Neural progenitor cell (in vitro differentiated cells): ENCODE results near the gene GOLGA1. TPM values are rescaled to one million over a fixed set of nuclear protein-coding genes. Genes with fewer than 3 reads are reported as not detected.

Experiments
- DNase-seq: peaks from one replicate; pipeline ENCODE4 v3.0.0-alpha.2; 2016; ENCODE audit warnings: low spot score
- H2AFZ ChIP-seq: fragments of 200-600 bp; sonication (generic); replicated peaks from 2 replicates; pipeline ENCODE4 v1.6.1; 2016; ENCODE audit warnings: antibody characterized with exemption
- H3F3A ChIP-seq: fragments of 200-600 bp; sonication (generic); 2 replicates; pipeline ENCODE4 v1.6.1; 2016; ENCODE audit warnings: antibody characterized with exemption, low read depth
- H3K27ac ChIP-seq: fragments of 200-600 bp; sonication (generic); 2 replicates; pipeline ENCODE4 v1.5.1; 2016; ENCODE audit warnings: mild to moderate bottlenecking
- H3K27me3 ChIP-seq: fragments of 200-600 bp; sonication (generic); 2 replicates; pipeline ENCODE4 v1.6.1; 2016; ENCODE audit warnings: mild to moderate bottlenecking, moderate library complexity
- H3K36me3 ChIP-seq: fragments of 200-600 bp; sonication (generic); 2 replicates; pipeline ENCODE4 v1.5.1; 2016
- H3K4me1 ChIP-seq: fragments of 200-600 bp; sonication (generic); 2 replicates; pipeline ENCODE4 v1.6.1; 2016; ENCODE audit warnings: mixed run types
- H3K4me2 ChIP-seq: fragments of 200-600 bp; sonication (generic); 2 replicates; pipeline ENCODE4 v1.6.1; 2016
- H3K4me3 ChIP-seq: fragments of 200-600 bp; sonication (generic); 2 replicates; pipeline ENCODE4 v1.5.1; 2016
- H3K79me2 ChIP-seq: fragments of 200-600 bp; sonication (generic); 2 replicates; pipeline ENCODE4 v1.6.1; 2016; ENCODE audit warnings: low read depth
- H3K9ac ChIP-seq: fragments of 200-600 bp; sonication (generic); 2 replicates; pipeline ENCODE4 v1.6.1; 2016
- H3K9me3 ChIP-seq: fragments of 200-600 bp; sonication (generic); 2 replicates; pipeline ENCODE4 v1.5.1; 2016; ENCODE audit warnings: low read depth
- H4K20me1 ChIP-seq: fragments of 200-600 bp; sonication (generic); 2 replicates; pipeline ENCODE4 v1.6.1; 2016; ENCODE audit warnings: low read depth
- H3K27ac Mint-ChIP-seq: 3 replicates; pipeline ENCODE4 v1.8.0; 2021; ENCODE audit warnings: mixed read lengths
- H3K27me3 Mint-ChIP-seq: 2 replicates; pipeline ENCODE4 v1.8.0; 2022; ENCODE audit warnings: low read depth, mild to moderate bottlenecking, inconsistent platforms, moderate library complexity, mixed read lengths; ENCODE audit not compliant: insufficient read depth
- H3K36me3 Mint-ChIP-seq: 3 replicates; pipeline ENCODE4 v1.8.0; 2021; ENCODE audit warnings: mixed read lengths
- H3K4me1 Mint-ChIP-seq: 3 replicates; pipeline ENCODE4 v1.8.0; 2021; ENCODE audit warnings: mixed read lengths
- H3K4me3 Mint-ChIP-seq: 3 replicates; pipeline ENCODE4 v1.8.0; 2021; ENCODE audit warnings: mild to moderate bottlenecking, moderate library complexity, mixed read lengths
- H3K9me3 Mint-ChIP-seq: 3 replicates; pipeline ENCODE4 v1.8.0; 2020; ENCODE audit warnings: mixed read lengths
- EZH2 ChIP-seq: fragments of 200-600 bp; sonication (generic); IDR thresholded peaks from 2 replicates; pipeline ENCODE4 v1.6.1; 2017; ENCODE audit warnings: antibody characterized with exemption, mild to moderate bottlenecking, moderate library complexity
- EZH2phosphoT487 ChIP-seq: fragments of 200-600 bp; sonication (generic); IDR thresholded peaks from 2 replicates; pipeline ENCODE4 v1.6.1; 2017; ENCODE audit warnings: antibody characterized with exemption
- total RNA-seq: library from RNA; depleted of rRNA; stranded (reverse); fragments of >200 nt; gene quantifications from 2 replicates; pipeline ENCODE4 v1.2.3, GENCODE V29; 2015; ENCODE audit warnings: low replicate concordance
- TF ChIP-seq, protein P1 (sequence below): fragments of 200-600 bp; sonication (generic); IDR thresholded peaks from 2 replicates; pipeline ENCODE4 v1.5.1; 2017; ENCODE audit warnings: antibody characterized with exemption, mild to moderate bottlenecking

The GOLGA1 gene
- total RNA-seq, 1 donor from 2014 or later: 17.8 TPM

DNA sequence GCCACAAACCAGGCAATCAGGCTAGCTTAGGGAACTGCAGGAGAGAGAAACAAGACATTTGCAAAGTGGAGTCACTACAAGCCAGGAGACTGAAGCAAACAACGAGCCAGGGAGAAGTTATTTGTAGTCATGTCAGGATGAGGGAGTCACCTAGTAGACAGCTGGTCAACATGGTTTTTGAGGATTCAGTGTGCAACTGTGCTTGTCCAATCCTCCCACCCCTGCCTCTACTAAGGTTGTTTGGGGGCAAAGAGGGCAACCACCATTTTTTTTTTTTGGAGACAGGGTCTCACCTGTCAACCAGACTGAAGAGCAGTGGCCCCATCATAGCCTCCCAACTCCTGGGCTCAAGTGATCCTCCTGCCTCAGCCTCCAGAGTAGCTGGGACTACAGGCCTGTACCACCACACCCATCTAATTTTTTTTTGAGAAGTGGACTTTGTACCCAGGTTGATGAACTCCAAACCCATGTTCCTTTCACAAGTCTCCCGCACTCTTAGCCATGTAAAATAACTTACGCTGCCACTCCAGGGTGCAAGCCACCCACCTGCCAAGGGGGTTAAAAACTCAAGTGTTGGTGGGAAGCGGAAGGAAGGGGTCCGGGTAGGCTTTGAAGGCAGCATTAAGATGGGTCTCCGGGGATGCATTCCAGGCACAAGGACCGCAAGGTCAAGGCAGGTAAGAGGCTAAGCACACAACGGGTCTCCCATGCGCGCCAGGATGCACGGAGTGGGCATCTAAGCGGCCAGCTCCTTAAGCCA, 80.1 kb downstream of the GOLGA1 start:
- Mint-ChIP-seq H3K4me1 (peaks cover 22% of the 10 kb centered on the region), H3K36me3 (peaks cover 8% of the 10 kb centered on the region), H3K27ac (peak overlapping the region; percentile 93), H3K27me3 (peaks cover 9% of the 10 kb centered on the region), H3K4me3 (peak overlapping the region; percentile 95), H3K9me3 (no peaks in the 10 kb centered on the region)
- Histone ChIP-seq H3K9ac (peak overlapping the region; percentile 100), H3K27ac (no peak overlapping the region), H3F3A (peaks cover 74% of the 10 kb centered on the region), H3K4me2 (peak overlapping the region; percentile 98), H3K79me2 (peaks cover 43% of the 10 kb centered on the region), H4K20me1 (peaks cover 58% of the 10 kb centered on the region), H2AFZ (no peak overlapping the region), H3K4me3 (peak overlapping the region; percentile 99), H3K36me3 (no peaks in the 10 kb centered on the region), H3K9me3 (no peaks in the 10 kb centered on the region), H3K4me1 (peaks cover 14% of the 10 kb centered on the region), H3K27me3 (no peaks in the 10 kb centered on the region)
- TF ChIP-seq, protein P1, sequence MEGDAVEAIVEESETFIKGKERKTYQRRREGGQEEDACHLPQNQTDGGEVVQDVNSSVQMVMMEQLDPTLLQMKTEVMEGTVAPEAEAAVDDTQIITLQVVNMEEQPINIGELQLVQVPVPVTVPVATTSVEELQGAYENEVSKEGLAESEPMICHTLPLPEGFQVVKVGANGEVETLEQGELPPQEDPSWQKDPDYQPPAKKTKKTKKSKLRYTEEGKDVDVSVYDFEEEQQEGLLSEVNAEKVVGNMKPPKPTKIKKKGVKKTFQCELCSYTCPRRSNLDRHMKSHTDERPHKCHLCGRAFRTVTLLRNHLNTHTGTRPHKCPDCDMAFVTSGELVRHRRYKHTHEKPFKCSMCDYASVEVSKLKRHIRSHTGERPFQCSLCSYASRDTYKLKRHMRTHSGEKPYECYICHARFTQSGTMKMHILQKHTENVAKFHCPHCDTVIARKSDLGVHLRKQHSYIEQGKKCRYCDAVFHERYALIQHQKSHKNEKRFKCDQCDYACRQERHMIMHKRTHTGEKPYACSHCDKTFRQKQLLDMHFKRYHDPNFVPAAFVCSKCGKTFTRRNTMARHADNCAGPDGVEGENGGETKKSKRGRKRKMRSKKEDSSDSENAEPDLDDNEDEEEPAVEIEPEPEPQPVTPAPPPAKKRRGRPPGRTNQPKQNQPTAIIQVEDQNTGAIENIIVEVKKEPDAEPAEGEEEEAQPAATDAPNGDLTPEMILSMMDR: no peak
- TF ChIP-seq EZH2phosphoT487 (no peak), EZH2 (no peak)
- DNase-seq: no peak

DNA sequence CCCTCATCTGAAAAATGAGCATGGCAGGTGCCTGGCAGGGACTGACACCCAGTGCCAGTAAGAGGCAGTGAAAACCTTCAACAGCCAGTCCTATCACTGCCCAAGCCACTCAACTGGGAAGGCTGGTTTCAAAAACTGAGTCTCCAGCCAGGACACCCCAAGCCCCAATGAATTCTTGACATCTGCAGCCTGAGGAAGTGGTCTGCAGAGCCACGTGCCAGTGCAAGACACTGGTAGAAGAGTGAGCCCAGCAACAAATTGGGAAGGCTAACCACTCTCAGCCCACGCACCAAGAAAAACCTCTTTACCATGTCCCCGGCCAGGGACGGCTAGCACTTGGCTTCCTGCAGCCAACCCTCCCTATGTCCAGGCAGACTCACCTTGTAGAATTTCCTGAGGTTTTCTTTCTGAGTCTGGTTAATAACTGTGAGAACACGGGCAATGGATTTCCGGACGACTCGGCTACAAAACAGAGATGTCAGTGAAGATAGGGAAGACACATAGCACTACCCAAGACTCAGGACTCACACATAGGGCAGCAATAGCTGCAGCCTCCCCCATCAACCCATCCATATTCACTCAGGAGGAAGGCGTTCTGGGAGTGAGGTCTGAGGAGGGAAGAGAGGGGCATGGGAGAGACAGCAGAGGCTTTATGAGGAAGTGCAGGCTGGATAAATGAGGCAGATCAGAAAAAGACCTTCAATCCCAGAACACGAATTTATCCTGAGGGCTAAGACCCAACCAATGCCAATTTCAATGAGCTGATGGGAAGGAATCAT, 80.9 kb downstream of the GOLGA1 start:
- peaks cover 8% of the 10 kb centered on the region for H3K36me3 Mint-ChIP-seq

DNA sequence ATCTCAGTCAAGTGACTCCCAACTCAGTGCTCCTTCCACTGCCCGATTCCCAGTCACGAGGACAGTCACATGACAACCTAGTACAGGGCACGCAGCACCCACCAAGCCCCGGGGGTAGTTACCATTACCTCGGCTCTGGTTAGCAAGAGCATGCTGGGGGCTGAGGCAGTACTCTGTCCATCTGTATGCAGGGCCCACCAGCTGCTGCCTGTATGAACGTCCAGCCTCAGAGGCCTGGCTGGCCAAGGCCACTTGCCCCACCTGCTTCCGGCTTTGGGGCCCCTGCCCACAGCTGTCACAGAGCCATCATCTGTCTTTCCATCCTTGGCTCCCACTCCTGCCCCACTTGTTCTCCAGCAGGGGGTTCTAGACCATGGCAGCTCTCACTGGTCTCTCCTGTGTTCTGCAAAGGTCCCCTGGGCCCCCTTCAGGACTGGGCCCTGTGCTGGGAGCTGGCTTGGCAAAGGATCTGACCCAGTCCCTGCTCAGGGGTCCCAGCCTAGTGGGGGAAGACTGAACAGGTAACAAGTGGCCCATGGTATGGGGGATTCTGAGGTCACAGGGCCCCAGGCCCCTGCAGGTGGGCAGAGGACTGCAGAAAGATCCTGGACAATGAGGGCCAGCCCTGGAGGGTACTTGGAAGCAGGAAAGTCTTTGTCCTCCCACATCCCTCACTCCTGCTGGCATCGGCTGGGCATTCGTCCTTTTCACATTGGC, 82.4 kb downstream of the GOLGA1 start:
- Mint-ChIP-seq H3K27ac (no peak overlapping the region), H3K27me3 (peaks cover 6% of the 10 kb centered on the region), H3K36me3 (peaks cover 8% of the 10 kb centered on the region), H3K4me3 (peak overlapping the region; percentile 27), H3K9me3 (no peaks in the 10 kb centered on the region), H3K4me1 (peaks cover 26% of the 10 kb centered on the region)
- Histone ChIP-seq H3K79me2 (peaks cover 43% of the 10 kb centered on the region), H3K27ac (peak overlapping the region; percentile 25), H3K4me1 (peaks cover 14% of the 10 kb centered on the region), H3K36me3 (no peaks in the 10 kb centered on the region), H3F3A (peaks cover 79% of the 10 kb centered on the region), H3K4me3 (no peak overlapping the region), H4K20me1 (peaks cover 61% of the 10 kb centered on the region), H3K9me3 (no peaks in the 10 kb centered on the region), H3K4me2 (no peak overlapping the region), H2AFZ (no peak overlapping the region), H3K9ac (no peak overlapping the region), H3K27me3 (no peaks in the 10 kb centered on the region)
- TF ChIP-seq, protein P1: no peak
- TF ChIP-seq EZH2phosphoT487 (no peak), EZH2 (no peak)
- DNase-seq: no peak

More for the DNA sequence above, 80.9 kb downstream of the GOLGA1 start:
- no peaks in the 10 kb centered on the region for H3K27me3 ChIP-seq
- H3K36me3 ChIP-seq: no peaks in the 10 kb centered on the region
- peaks cover 43% of the 10 kb centered on the region for H3K79me2 ChIP-seq
- H3K27me3 Mint-ChIP-seq: peaks cover 6% of the 10 kb centered on the region
- H3K4me3 ChIP-seq: peak overlapping the region; percentile 99
- H3K4me2 ChIP-seq: peak overlapping the region; percentile 98
- no peaks in the 10 kb centered on the region for H3K9me3 Mint-ChIP-seq
- peak overlapping the region; percentile 32 for H3K27ac Mint-ChIP-seq
- DNase-seq: no peak
- H3K4me1 Mint-ChIP-seq: peaks cover 24% of the 10 kb centered on the region
- peak overlapping the region; percentile 95 for H3K4me3 Mint-ChIP-seq
- peak overlapping the region; percentile 100 for H3K9ac ChIP-seq
- no peaks in the 10 kb centered on the region for H3K9me3 ChIP-seq
- no peak overlapping the region for H2AFZ ChIP-seq
- peaks cover 61% of the 10 kb centered on the region for H4K20me1 ChIP-seq
- H3K27ac ChIP-seq: no peak overlapping the region
- no peak for TF ChIP-seq EZH2
- TF ChIP-seq, protein P1: no peak
- peaks cover 81% of the 10 kb centered on the region for H3F3A ChIP-seq
- peaks cover 14% of the 10 kb centered on the region for H3K4me1 ChIP-seq
